ENCODE results near the gene TAF4.

DNA sequence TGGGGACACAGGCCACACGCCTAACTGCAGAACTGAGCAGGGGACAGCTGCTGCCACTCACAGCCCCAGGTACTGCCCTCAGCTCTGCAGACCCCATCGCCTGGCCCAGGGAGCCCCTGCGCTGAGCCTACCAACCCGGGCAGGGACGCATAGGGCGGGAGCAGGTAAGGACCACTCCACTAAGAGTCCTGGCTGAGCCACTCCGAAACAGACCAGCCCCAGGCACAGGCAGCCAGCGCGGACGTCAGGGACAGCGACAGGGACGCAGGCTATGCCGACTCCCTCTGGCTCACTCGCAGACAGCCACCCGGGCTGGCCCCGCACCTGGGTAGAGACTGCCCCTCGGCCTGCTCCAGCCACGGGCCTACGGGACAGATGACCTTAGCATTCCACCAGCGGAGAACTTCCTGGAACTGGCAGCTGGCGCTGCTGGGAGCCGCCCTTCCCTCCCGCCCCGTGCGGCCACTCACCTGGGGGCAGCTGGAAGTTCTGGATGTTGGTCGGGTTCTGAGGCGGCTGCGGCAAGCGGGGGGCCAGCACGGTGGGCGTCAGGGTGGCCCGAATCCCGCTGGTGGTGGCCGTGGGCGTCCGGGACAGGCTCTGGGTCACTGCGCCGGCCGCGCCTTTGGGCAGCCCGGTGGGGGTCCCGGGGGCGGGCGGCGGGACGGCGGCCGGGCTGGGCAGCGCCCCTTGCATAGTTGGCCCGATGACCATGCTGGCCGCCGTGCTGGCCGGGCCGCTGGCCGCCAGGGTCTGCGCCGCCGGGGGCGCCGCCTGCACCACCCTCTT, 1.5 kb downstream of the TAF4 start:
- TF ChIP-seq POLR2A (IDR thresholded peaks at IDR 0.05; ENCODE audit: low read length), result no peak
- TF ChIP-seq GATA1 (IDR thresholded peaks at IDR 0.05; ENCODE audit: low read depth, low read length), result no peak
